ENCODE results near the gene KRTAP10-8. TPM values are rescaled to one million over a fixed set of nuclear protein-coding genes. Genes with fewer than 3 reads are reported as not detected.

The KRTAP10-8 gene
- total RNA-seq, 1 donor from 2014 or later, result not detected

DNA sequence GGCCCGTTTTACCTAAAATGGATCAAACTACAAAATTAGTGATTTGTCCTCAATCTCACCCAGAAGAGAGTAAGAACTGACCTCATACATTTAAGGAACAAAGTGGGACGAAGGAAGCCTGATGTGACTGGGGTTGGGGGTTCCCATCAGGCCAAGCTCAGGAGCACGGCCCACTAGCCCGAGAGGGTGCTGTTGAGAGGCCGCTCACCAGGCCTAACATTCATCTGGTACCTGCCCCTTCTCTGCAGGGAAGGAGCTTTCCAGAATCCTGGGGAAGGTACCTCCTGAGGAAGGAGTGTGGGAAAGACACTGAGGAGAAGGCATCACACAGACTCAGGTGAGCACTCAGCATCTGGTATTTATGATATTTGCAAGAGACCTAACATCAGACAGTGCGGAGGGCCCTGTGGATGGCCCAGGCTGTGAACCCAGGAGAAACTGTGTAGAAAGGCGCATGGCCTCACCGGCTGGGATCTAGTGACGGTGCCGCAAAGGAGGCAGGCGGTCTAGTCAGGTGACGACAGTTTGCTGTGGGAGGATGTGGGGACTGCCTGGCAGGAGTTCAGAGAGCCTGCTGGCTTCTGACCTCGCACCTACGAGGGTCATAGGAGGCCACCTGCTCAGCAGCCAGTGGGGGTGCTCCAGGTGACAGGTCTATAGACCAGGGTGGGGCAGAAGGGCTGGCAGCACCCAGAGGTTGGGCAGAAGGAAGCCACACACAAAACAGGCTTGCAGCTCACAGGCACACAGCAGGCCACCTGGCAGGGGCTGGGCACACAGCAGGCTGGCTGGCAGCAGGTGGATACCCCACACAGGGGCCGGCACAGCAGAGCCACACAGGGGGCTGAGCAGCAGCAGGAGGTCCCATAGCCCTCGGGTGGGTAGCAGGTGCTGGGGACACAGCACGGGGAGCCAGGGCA is 42.0 kb downstream of the KRTAP10-8 start:
- Histone ChIP-seq H3K36me3 (no peaks in the 10 kb centered on the region), H3K27ac (no peak overlapping the region), H3K27me3 (no peaks in the 10 kb centered on the region), H3K4me3 (no peak overlapping the region), H3K9me3 (peaks cover 5% of the 10 kb centered on the region), H3K4me1 (no peaks in the 10 kb centered on the region)
- DNase-seq, result no peak
- ATAC-seq, result no peak
- intact Hi-C loops (cut with DNase I), result no loop called here
- TF ChIP-seq, protein P1, sequence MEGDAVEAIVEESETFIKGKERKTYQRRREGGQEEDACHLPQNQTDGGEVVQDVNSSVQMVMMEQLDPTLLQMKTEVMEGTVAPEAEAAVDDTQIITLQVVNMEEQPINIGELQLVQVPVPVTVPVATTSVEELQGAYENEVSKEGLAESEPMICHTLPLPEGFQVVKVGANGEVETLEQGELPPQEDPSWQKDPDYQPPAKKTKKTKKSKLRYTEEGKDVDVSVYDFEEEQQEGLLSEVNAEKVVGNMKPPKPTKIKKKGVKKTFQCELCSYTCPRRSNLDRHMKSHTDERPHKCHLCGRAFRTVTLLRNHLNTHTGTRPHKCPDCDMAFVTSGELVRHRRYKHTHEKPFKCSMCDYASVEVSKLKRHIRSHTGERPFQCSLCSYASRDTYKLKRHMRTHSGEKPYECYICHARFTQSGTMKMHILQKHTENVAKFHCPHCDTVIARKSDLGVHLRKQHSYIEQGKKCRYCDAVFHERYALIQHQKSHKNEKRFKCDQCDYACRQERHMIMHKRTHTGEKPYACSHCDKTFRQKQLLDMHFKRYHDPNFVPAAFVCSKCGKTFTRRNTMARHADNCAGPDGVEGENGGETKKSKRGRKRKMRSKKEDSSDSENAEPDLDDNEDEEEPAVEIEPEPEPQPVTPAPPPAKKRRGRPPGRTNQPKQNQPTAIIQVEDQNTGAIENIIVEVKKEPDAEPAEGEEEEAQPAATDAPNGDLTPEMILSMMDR (IDR thresholded peaks at IDR 0.05), result no peak

DNA sequence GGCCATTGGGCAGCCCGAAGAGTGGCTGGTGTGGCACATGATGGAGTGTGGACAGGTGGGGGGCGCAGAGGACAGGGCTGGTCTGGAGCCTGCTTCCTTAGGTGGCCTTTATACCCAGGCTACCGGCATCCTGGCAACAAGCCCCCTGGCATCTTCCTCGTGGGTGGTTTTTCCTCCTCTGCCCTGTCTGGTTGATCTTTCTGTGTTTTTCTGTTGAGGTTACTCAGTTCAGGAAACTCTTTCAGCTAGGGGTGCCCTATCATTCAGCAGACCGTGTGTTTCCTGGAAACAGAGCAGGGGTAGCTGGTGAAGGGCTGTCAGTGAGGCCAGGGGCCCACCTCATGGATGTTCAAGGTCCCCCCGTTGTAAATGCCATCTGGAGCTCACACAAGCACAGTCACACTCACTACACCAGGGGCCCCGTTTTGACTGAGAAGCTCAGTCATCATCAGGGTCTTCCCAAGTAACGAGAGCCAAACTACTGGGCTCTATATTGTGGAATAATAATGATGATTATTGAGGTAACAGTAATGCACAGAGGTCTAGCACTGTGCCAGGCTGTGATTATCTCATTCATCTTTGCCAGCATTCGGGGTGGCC is 42.8 kb downstream of the KRTAP10-8 start, which contains the start of gene KRTAP12-4:
TSS of gene KRTAP12-4 (minus strand) at position 84 of the 600 bp plus-strand sequence. CDS start at position 39, 45 bp downstream.
- no peak within 1 kb of the TSS for H3K4me3 ChIP-seq
- DNase-seq, result no peak
- no peak within 1 kb of the TSS for H3K27ac ChIP-seq
- no peak for ATAC-seq
- H3K9me3 ChIP-seq, result peaks cover 5% of the 10 kb centered on the region
- no peaks in the 10 kb centered on the region for H3K4me1 ChIP-seq
- intact Hi-C loops (cut with DNase I), result no loop called here
- H3K36me3 ChIP-seq, result no peaks in the 10 kb centered on the region
- H3K27me3 ChIP-seq, result no peaks in the 10 kb centered on the region
- TF ChIP-seq, protein P1 (IDR thresholded peaks at IDR 0.05), result no peak

DNA sequence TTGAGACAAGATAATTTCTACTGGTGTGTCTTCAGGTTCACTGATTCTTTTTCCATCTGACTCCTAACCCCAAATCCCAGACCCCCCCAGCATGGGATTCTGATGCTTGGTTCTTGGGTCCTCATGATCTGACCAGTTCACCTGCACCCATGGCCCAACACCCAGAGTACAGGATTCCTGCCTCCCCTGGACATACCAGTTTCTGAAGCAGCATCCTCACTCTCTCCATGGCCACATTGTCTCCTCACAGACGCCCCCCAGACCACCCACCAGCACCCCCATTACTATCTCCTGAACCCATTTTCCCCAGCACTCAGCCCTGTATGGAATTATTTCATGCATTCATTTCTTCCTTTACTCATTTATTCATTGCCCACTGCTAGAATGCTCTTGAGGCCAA is 45.0 kb downstream of the KRTAP10-8 start:
- intact Hi-C loops (cut with DNase I), result no loop called here
- no peaks in the 10 kb centered on the region for H3K4me1 ChIP-seq
- TF ChIP-seq, protein P1 (IDR thresholded peaks at IDR 0.05), result no peak
- H3K4me3 ChIP-seq, result no peak overlapping the region
- DNase-seq, result no peak
- peaks cover 5% of the 10 kb centered on the region for H3K9me3 ChIP-seq
- no peak for ATAC-seq
- no peak overlapping the region for H3K27ac ChIP-seq
- no peaks in the 10 kb centered on the region for H3K36me3 ChIP-seq
- no peaks in the 10 kb centered on the region for H3K27me3 ChIP-seq

DNA sequence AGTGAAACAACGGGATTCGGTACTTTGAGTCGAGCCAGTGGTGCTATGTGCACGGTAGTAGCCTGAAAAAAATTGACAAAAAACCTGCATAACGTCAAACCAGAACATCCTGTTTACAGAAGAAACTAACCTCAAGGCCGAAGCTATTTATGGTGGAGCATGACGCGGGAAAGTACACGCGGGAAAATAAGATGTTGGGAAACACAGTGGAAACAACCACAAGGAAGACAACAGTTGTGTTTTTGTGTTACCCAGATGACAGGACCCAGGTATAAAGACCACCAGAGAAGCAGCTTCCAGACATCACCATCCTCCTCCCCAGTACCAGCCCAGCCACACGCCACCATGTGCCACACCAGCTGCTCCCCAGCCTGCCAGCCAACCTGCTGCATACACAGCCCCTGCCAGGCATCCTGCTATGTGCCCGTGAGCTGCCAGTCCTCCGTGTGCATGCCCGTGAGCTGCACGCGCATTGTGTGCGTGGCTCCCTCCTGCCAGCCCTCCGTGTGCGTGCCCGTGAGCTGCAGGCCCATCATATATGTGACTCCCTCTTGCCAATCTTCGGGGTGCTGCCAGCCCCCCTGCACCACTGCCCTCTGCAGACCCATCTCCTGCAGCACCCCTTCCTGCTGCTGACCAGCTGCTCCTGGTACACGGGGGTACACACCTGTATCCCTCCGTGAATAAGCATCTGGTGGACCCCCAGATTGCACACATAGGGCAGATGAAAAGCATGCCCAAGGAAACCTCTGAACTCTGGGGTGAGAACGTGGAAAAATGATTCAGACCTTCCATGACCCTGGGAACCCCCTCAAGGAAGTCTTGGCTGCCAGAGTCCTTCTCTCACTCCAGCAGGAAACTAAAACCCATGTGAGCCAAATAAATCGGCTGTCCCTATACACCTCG is 46.0 kb downstream of the KRTAP10-8 start, which contains the start of gene KRTAP12-3:
TSS of gene KRTAP12-3 (plus strand) at position 298 of the 906 bp plus-strand sequence. CDS start at position 346, 48 bp downstream.
- TF ChIP-seq, protein P1 (IDR thresholded peaks at IDR 0.05), result no peak
- no peaks in the 10 kb centered on the region for H3K36me3 ChIP-seq
- H3K4me1 ChIP-seq, result no peaks in the 10 kb centered on the region
- DNase-seq (no peak), ATAC-seq (no peak)
- H3K4me3 ChIP-seq, result no peak within 1 kb of the TSS
- H3K27ac ChIP-seq, result no peak within 1 kb of the TSS
- H3K27me3 ChIP-seq, result no peaks in the 10 kb centered on the region
- H3K9me3 ChIP-seq, result peaks cover 5% of the 10 kb centered on the region
- intact Hi-C loops (cut with DNase I), result no loop called here

- no peak for DNase-seq
- H3K27me3 ChIP-seq, result no peaks in the 10 kb centered on the region
- H3K27ac ChIP-seq, result no peak overlapping the region
- H3K36me3 ChIP-seq, result no peaks in the 10 kb centered on the region
- TF ChIP-seq, protein P1 (IDR thresholded peaks at IDR 0.05), result no peak
- no peaks in the 10 kb centered on the region for H3K4me1 ChIP-seq
- intact Hi-C loops (cut with DNase I), result no loop called here
- ATAC-seq, result no peak
- no peak overlapping the region for H3K4me3 ChIP-seq
- peaks cover 5% of the 10 kb centered on the region for H3K9me3 ChIP-seq
Measured at GRCh38 chr21:44658541-44658910, 46.6 kb downstream of the KRTAP10-8 start.

All from upper lobe of right lung (tissue), 1 donor.